GM18858 (cell line): ENCODE results near the gene PCIF1.
A peak's percentile ranks its signal among the peaks of the same experiment; 100 is the strongest.
"Not testable (repeated sequence)": the region's sequence is repeated elsewhere in the genome, so short reads cannot be mapped to it uniquely, and the experiment has no call there.

Experiments used
- ATAC-seq: cut with Tn5 transposase; IDR thresholded peaks from one replicate; pipeline ENCODE4 v1.9.1; 2021; ENCODE audit not compliant: unreplicated experiment

The PCIF1 gene

GRCh38 chr20:45934586-45935415, at the start of gene PCIF1:
Gene PCIF1 (plus strand): TSS chr20:45934683. CDS start chr20:45939000, 4,317 bp downstream.
- ATAC-seq, result peak; percentile 61

GRCh38 chr20:45886590-45887345, 47.7 kb upstream of the PCIF1 start:
- ATAC-seq, result no peak

- no peak for ATAC-seq
Measured at GRCh38 chr20:45887346-45887715, 47.2 kb upstream of the PCIF1 start, which contains the start of gene SPATA25. Gene SPATA25 (minus strand): TSS chr20:45887622. CDS start chr20:45887590, 32 bp downstream.

GRCh38 chr20:45888681-45889080, 45.8 kb upstream of the PCIF1 start:
- no peak for ATAC-seq

- ATAC-seq, result no peak
Measured at GRCh38 chr20:45890077-45890984, 44.2 kb upstream of the PCIF1 start.

GRCh38 chr20:45890985-45891983, 43.2 kb upstream of the PCIF1 start, which contains the start of the genes CTSA and NEURL2:
Gene CTSA (plus strand): TSS chr20:45891335. CDS start chr20:45891569, 234 bp downstream.
Gene NEURL2 (minus strand): TSS chr20:45891208. CDS start chr20:45890991, 217 bp downstream.
- ATAC-seq, result peak; percentile 62

GRCh38 chr20:45892049-45892825, 42.2 kb upstream of the PCIF1 start:
- ATAC-seq, result no peak

- no peak for ATAC-seq
Measured at GRCh38 chr20:45892828-45893500, 41.5 kb upstream of the PCIF1 start.

- ATAC-seq, result no peak
Measured at GRCh38 chr20:45893831-45894230, 40.7 kb upstream of the PCIF1 start.

GRCh38 chr20:45894797-45895196, 39.7 kb upstream of the PCIF1 start:
- ATAC-seq, result no peak

GRCh38 chr20:45896641-45897161, 37.8 kb upstream of the PCIF1 start:
- ATAC-seq, result no peak

GRCh38 chr20:45897289-45897688, 37.2 kb upstream of the PCIF1 start:
- ATAC-seq, result no peak

GRCh38 chr20:45897692-45898091, 36.8 kb upstream of the PCIF1 start:
- no peak for ATAC-seq

GRCh38 chr20:45898285-45898684, 36.2 kb upstream of the PCIF1 start:
- ATAC-seq, result no peak

GRCh38 chr20:45899046-45899835, 35.2 kb upstream of the PCIF1 start:
- ATAC-seq, result no peak

- ATAC-seq, result not testable (repeated sequence)
Measured at GRCh38 chr20:45901332-45901731, 33.2 kb upstream of the PCIF1 start.

- ATAC-seq, result no peak
Measured at GRCh38 chr20:45902199-45902701, 32.2 kb upstream of the PCIF1 start.
